Tibial nerve (tissue), 4 donors: ENCODE measurements around the gene MUC22.

Experiments
- CTCF ChIP-seq, 5 experiments: fragments of 200-600 bp in 3 of 5; fragments of 450-650 bp in 2 of 5; sonication (generic) in 3 of 5; IDR thresholded peaks; one replicate each; pipeline ENCODE4 v1.5.1; 2016 to 2019; ENCODE audit warnings: antibody characterized with exemption in 5 of 5, mild to moderate bottlenecking in 3 of 5, moderate library complexity in 2 of 5
- EP300 ChIP-seq, 2 donors: sonication (generic); formaldehyde crosslinking; IDR thresholded peaks; one replicate each; pipeline ENCODE4 v1.6.1; 2017; ENCODE audit warnings: antibody characterized with exemption in 2 of 2, mild to moderate bottlenecking in 1 of 2
- POLR2A ChIP-seq, 2 donors: fragments of 450-650 bp; IDR thresholded peaks; one replicate each; pipeline ENCODE4 v1.6.1; 2017; ENCODE audit warnings: antibody characterized with exemption in 2 of 2, mild to moderate bottlenecking in 2 of 2, moderate library complexity in 2 of 2

- no peak for TF ChIP-seq POLR2A (IDR thresholded peaks at IDR 0.05)
- TF ChIP-seq CTCF (IDR thresholded peaks at IDR 0.05), result no peak
- TF ChIP-seq EP300 (IDR thresholded peaks at IDR 0.05), result no peak
Observed at GRCh38 chr6:30991891-30992290, 18.4 kb upstream of the MUC22 start.
